ENCODE data around the gene DIAPH3. TPM values are rescaled to one million over a fixed set of nuclear protein-coding genes. Genes with fewer than 3 reads are reported as not detected.

DIAPH3 gene
- total RNA-seq, 3 donors from 2014 or later: under 0.01 to 0.88 (median 0.64) TPM

GRCh38 chr13:59658738-59659330 is 504.9 kb downstream of the DIAPH3 start:
- DNase-seq (ENCODE audit: low spot score in 2 of 2): no peak
- TF ChIP-seq CTCF (IDR thresholded peaks at IDR 0.05) (no peak), POLR2A (IDR thresholded peaks at IDR 0.05) (no peak), POLR2AphosphoS5 (IDR thresholded peaks at IDR 0.05) (no peak)
- H3K36me3 ChIP-seq: no peaks in the 10 kb centered on the region
- H3K27me3 ChIP-seq: no peaks in the 10 kb centered on the region
- intact Hi-C loops (cut with DNase I; ENCODE audit: low total_unique reads): no loop called here
- no peak overlapping the region for H3K4me3 ChIP-seq
- H3K4me1 ChIP-seq: no peaks in the 10 kb centered on the region
- no peak overlapping the region for H3K27ac ChIP-seq
- no peaks in the 10 kb centered on the region for H3K9me3 ChIP-seq

DNA sequence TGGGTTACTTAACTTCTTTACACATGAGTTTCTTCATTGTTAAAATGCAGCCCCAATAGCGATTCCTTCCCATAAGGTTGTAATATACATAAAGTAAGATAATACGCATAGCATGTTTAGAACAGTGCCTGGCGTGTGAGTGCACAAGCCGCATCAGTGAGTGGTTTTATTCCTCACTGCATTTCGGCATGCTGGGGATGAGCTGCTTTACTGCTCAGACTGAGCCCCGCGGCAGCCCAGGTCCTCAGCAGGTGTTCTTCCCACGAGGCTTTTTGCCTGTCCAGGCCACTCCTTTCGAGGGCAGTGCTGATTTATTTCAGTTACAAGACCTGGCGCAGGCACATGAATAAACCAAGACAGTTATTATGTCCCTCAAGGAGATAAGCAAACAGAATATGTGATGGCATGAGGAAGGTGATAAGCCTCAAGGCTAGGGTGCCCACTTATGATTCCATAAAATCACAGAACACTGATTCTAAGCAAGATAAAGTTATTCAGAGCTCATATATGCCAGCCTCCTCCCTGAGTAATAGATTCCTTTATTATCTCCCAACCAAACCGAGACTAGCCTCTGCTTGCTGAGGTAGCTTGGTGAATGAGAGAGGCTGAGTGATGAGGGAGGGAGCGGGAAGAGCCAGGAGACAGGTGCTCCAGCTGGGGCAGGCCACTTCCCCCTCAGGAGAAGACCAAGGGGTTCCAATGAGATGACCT is 505.5 kb downstream of the DIAPH3 start:
- H3K9me3 ChIP-seq: no peaks in the 10 kb centered on the region
- intact Hi-C loops (cut with DNase I; ENCODE audit: low total_unique reads): no loop called here
- no peaks in the 10 kb centered on the region for H3K27me3 ChIP-seq
- no peaks in the 10 kb centered on the region for H3K4me1 ChIP-seq
- TF ChIP-seq POLR2A (IDR thresholded peaks at IDR 0.05): no peak
- TF ChIP-seq CTCF (IDR thresholded peaks at IDR 0.05): no peak
- no peak for TF ChIP-seq POLR2AphosphoS5 (IDR thresholded peaks at IDR 0.05)
- H3K4me3 ChIP-seq: no peak overlapping the region
- no peak overlapping the region for H3K27ac ChIP-seq
- DNase-seq (ENCODE audit: low spot score in 2 of 2): no peak
- H3K36me3 ChIP-seq: no peaks in the 10 kb centered on the region

GRCh38 chr13:59653916-59654315 is 509.8 kb downstream of the DIAPH3 start:
- Histone ChIP-seq H3K36me3 (no peaks in the 10 kb centered on the region), H3K27ac (no peak overlapping the region), H3K27me3 (no peaks in the 10 kb centered on the region), H3K9me3 (no peaks in the 10 kb centered on the region), H3K4me1 (no peaks in the 10 kb centered on the region), H3K4me3 (no peak overlapping the region)
- TF ChIP-seq POLR2A (IDR thresholded peaks at IDR 0.05): no peak
- no peak for TF ChIP-seq POLR2AphosphoS5 (IDR thresholded peaks at IDR 0.05)
- TF ChIP-seq CTCF (IDR thresholded peaks at IDR 0.05): no peak
- DNase-seq (ENCODE audit: low spot score in 2 of 2): no peak
- intact Hi-C loops (cut with DNase I; ENCODE audit: low total_unique reads): no loop called here

- intact Hi-C loops (cut with DNase I; ENCODE audit: low total_unique reads): no loop called here
- no peak for TF ChIP-seq POLR2AphosphoS5 (IDR thresholded peaks at IDR 0.05)
- no peak for TF ChIP-seq CTCF (IDR thresholded peaks at IDR 0.05)
- TF ChIP-seq POLR2A (IDR thresholded peaks at IDR 0.05): no peak
Measured at GRCh38 chr13:59651479-59651878, 512.2 kb downstream of the DIAPH3 start.

DNA sequence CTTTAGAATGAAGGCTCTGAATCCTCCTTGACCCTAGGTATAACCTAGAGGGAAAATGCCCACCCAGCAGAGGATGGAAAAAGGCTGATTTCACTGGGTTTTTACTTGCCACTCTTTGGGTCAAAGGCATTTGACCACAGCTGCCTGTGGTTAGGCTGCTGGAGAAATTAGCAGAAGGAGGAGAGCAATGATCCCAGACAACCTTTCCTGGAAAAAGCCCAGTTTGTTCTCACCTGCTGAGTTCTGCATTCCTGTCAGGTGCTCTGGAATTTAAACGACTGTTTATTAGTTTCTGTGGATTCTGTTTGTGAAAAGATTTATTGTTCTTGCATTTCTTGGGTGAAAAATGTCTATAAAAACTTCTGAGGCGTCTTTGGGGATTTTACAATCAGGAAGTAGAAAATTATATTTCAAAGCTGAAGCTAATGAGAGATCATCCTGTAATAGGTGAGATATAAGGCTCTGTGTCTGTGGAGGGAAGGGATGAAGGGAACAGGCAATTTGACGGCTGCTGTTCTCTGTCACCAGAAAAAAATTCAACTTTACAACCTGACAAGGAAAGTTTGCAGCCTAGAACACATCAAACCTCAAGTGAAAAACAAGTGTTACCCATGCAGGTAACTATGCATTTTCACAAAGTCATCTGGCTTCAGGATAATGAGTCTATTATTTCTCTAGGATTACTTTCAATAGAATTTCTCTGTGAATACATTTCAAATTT is 519.7 kb downstream of the DIAPH3 start:
- H3K27me3 ChIP-seq: no peaks in the 10 kb centered on the region

More at GRCh38 chr13:59651479-59651878, 512.2 kb downstream of the DIAPH3 start:
- no peaks in the 10 kb centered on the region for H3K9me3 ChIP-seq
- no peaks in the 10 kb centered on the region for H3K27me3 ChIP-seq
- H3K36me3 ChIP-seq: no peaks in the 10 kb centered on the region
- H3K27ac ChIP-seq: no peak overlapping the region
- no peaks in the 10 kb centered on the region for H3K4me1 ChIP-seq
- DNase-seq (ENCODE audit: low spot score in 2 of 2): no peak
- no peak overlapping the region for H3K4me3 ChIP-seq

More for the DNA sequence above, 519.7 kb downstream of the DIAPH3 start:
- intact Hi-C loops (cut with DNase I; ENCODE audit: low total_unique reads): no loop called here
- H3K27ac ChIP-seq: peak overlapping the region; percentile 46 to 74
- H3K4me3 ChIP-seq: no peak overlapping the region
- H3K4me1 ChIP-seq: peaks cover 0 to 6% of the 10 kb centered on the region in 2 donors
- DNase-seq (ENCODE audit: low spot score in 2 of 2): peak in 1 of 2 donors; percentile 29
- no peaks in the 10 kb centered on the region for H3K9me3 ChIP-seq
- no peak for TF ChIP-seq POLR2A (IDR thresholded peaks at IDR 0.05)
- no peak for TF ChIP-seq CTCF (IDR thresholded peaks at IDR 0.05)
- TF ChIP-seq POLR2AphosphoS5 (IDR thresholded peaks at IDR 0.05): no peak
- no peaks in the 10 kb centered on the region for H3K36me3 ChIP-seq

Data from breast epithelium (tissue), 4 donors.